Loucy (cell line): ENCODE data around the gene MVD.

Source experiments
- H2AFZ ChIP-seq: fragments of 200-600 bp; sonication (generic); 2 replicates; pipeline ENCODE4 v1.6.0; 2016; ENCODE audit warnings: antibody characterized with exemption, mild to moderate bottlenecking, low read length, moderate library complexity
- H3F3A ChIP-seq: fragments of 200-600 bp; 2 replicates; pipeline ENCODE4 v1.6.0; 2016; ENCODE audit warnings: antibody characterized with exemption, low read depth, mild to moderate bottlenecking
- H3K27me3 ChIP-seq: fragments of 200-600 bp; sonication (generic); 2 replicates; pipeline ENCODE4 v1.6.1; 2014; ENCODE audit warnings: low read length, mild to moderate bottlenecking; ENCODE audit not compliant: insufficient read depth, poor library complexity, severe bottlenecking
- H3K36me3 ChIP-seq: fragments of 200-600 bp; sonication (generic); 2 replicates; pipeline ENCODE4 v1.6.1; 2016; ENCODE audit warnings: low read length; ENCODE audit not compliant: insufficient read depth
- H3K4me1 ChIP-seq: fragments of 200-600 bp; sonication (generic); 2 replicates; pipeline ENCODE4 v1.5.1; 2014; ENCODE audit warnings: low read length, mild to moderate bottlenecking; ENCODE audit not compliant: insufficient read depth, poor library complexity, severe bottlenecking
- H3K4me2 ChIP-seq: fragments of 200-600 bp; sonication (generic); 2 replicates; pipeline ENCODE4 v1.6.0; 2014; ENCODE audit warnings: antibody characterized with exemption, low read length, low read depth, mild to moderate bottlenecking; ENCODE audit not compliant: poor library complexity, severe bottlenecking
- H3K4me3 ChIP-seq: fragments of 200-600 bp; sonication (generic); 2 replicates; pipeline ENCODE4 v1.5.1; 2014; ENCODE audit warnings: low read length, mild to moderate bottlenecking, mixed read lengths; ENCODE audit not compliant: poor library complexity, severe bottlenecking
- H3K79me2 ChIP-seq: fragments of 200-600 bp; sonication (generic); 2 replicates; pipeline ENCODE4 v1.6.1; 2014; ENCODE audit warnings: low read length; ENCODE audit not compliant: insufficient read depth
- H3K9ac ChIP-seq: fragments of 200-600 bp; sonication (generic); 2 replicates; pipeline ENCODE4 v1.6.0; 2014; ENCODE audit warnings: mild to moderate bottlenecking, low read depth, low read length, moderate library complexity; ENCODE audit not compliant: poor library complexity, severe bottlenecking
- H3K9me2 ChIP-seq: fragments of 200-600 bp; sonication (generic); replicated peaks from 2 replicates; pipeline ENCODE4 v1.6.1; 2016; ENCODE audit warnings: low read depth, low read length, mixed read lengths
- H3K9me3 ChIP-seq: fragments of 200-600 bp; sonication (generic); 2 replicates; pipeline ENCODE4 v1.6.1; 2014; ENCODE audit warnings: mild to moderate bottlenecking, antibody characterized with exemption, low read length, low read depth; ENCODE audit not compliant: insufficient read depth
- H4K20me1 ChIP-seq: fragments of 200-600 bp; sonication (generic); 2 replicates; pipeline ENCODE4 v1.6.0; 2014; ENCODE audit warnings: antibody characterized with exemption, low read length, mild to moderate bottlenecking; ENCODE audit not compliant: insufficient read depth, poor library complexity, severe bottlenecking
- EZH2phosphoT487 ChIP-seq: fragments of 200-600 bp; IDR thresholded peaks from 2 replicates; pipeline ENCODE4 v1.6.1; 2018; ENCODE audit warnings: antibody characterized with exemption, mild to moderate bottlenecking, moderate library complexity, borderline replicate concordance
- TF ChIP-seq, protein P1 (sequence below): fragments of 200-600 bp; sonication (generic); conservative IDR thresholded peaks from 2 replicates; pipeline ENCODE4 v1.5.1; 2014; ENCODE audit warnings: mild to moderate bottlenecking, antibody characterized with exemption, low read length

MVD gene

DNA sequence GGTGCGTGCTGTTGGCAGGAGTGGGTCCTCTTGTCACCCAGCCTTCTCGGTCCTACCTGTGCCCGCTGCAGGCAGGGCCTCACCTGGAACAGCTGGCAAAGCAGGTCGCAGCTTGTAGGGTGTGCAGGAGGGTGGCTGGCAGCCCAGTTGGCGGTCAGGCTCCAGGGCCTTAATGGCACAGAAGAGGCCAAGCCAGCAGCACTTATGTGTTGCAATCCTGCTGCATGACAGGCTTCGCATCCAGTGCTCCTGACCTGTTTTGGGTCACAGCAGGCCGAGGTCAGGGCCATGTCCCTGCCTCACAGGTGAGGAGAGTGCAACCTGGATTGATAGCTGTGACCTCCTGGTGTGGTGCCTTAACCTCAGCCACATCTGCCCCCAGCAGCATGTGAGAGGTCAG, 60.8 kb downstream of the MVD start:
- no peaks in the 10 kb centered on the region for H3K9me3 ChIP-seq
- no peaks in the 10 kb centered on the region for H3K27me3 ChIP-seq
- H3K9ac ChIP-seq, result no peak overlapping the region
- no peaks in the 10 kb centered on the region for H3K9me2 ChIP-seq
- H4K20me1 ChIP-seq, result no peaks in the 10 kb centered on the region
- H3K4me1 ChIP-seq, result no peaks in the 10 kb centered on the region
- no peak overlapping the region for H2AFZ ChIP-seq
- no peaks in the 10 kb centered on the region for H3K79me2 ChIP-seq
- peaks cover 26% of the 10 kb centered on the region; the same call in 1 of the 2 replicates for H3K36me3 ChIP-seq
- H3K4me2 ChIP-seq, result no peak overlapping the region
- no peaks in the 10 kb centered on the region for H3F3A ChIP-seq
- TF ChIP-seq, protein P1, sequence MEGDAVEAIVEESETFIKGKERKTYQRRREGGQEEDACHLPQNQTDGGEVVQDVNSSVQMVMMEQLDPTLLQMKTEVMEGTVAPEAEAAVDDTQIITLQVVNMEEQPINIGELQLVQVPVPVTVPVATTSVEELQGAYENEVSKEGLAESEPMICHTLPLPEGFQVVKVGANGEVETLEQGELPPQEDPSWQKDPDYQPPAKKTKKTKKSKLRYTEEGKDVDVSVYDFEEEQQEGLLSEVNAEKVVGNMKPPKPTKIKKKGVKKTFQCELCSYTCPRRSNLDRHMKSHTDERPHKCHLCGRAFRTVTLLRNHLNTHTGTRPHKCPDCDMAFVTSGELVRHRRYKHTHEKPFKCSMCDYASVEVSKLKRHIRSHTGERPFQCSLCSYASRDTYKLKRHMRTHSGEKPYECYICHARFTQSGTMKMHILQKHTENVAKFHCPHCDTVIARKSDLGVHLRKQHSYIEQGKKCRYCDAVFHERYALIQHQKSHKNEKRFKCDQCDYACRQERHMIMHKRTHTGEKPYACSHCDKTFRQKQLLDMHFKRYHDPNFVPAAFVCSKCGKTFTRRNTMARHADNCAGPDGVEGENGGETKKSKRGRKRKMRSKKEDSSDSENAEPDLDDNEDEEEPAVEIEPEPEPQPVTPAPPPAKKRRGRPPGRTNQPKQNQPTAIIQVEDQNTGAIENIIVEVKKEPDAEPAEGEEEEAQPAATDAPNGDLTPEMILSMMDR, result no peak
- TF ChIP-seq EZH2phosphoT487, result no peak
- no peak overlapping the region for H3K4me3 ChIP-seq
